Peyer's patch (tissue), 4 donors: Measurements from ENCODE around the gene GSTO1. TPM values are rescaled to one million over a fixed set of nuclear protein-coding genes. Genes with fewer than 3 reads are reported as not detected.
A peak's percentile ranks its signal among the peaks of the same experiment; 100 is the strongest.

Experiments used
- DNase-seq, 3 donors: peaks; one replicate each; pipeline ENCODE4 v3.0.0-alpha.2; 2017 to 2019
- H3K27ac ChIP-seq, 4 donors: fragments of 200-600 bp; sonication (generic); one replicate each; pipeline ENCODE4 v1.5.1; 2016 to 2019
- H3K27me3 ChIP-seq, 2 donors: fragments of 200-600 bp; sonication (generic); one replicate each; pipeline ENCODE4 v1.5.1; 2019
- H3K36me3 ChIP-seq, 3 donors: fragments of 200-600 bp; sonication (generic); one replicate each; pipeline ENCODE4 v1.5.1; 2016 to 2019
- H3K4me1 ChIP-seq, 4 donors: fragments of 200-600 bp; sonication (generic); one replicate each; pipeline ENCODE4 v1.5.1; 2016 to 2019
- H3K4me3 ChIP-seq, 4 donors: fragments of 200-600 bp; sonication (generic); 1 replicate in 3 of 4; 2 replicates in 1 of 4; pipeline ENCODE4 v1.5.1; 2016 to 2019; ENCODE audit warnings: mild to moderate bottlenecking in 1 of 4
- H3K9me3 ChIP-seq, 4 donors: fragments of 200-600 bp; sonication (generic); one replicate each; pipeline ENCODE4 v1.5.1; 2016 to 2019; ENCODE audit warnings: mild to moderate bottlenecking in 1 of 4
- CTCF ChIP-seq, 6 experiments: fragments of 450-650 bp in 4 of 6; fragments of 200-600 bp in 2 of 6; sonication (generic) in 1 of 6; IDR thresholded peaks; one replicate each; pipeline ENCODE4 v1.5.1; 2017 to 2019; ENCODE audit warnings: antibody characterized with exemption in 6 of 6, mild to moderate bottlenecking in 3 of 6, moderate library complexity in 1 of 6
- POLR2A ChIP-seq, 2 donors: fragments of 450-650 bp; IDR thresholded peaks; one replicate each; pipeline ENCODE4 v1.5.1; 2017; ENCODE audit warnings: antibody characterized with exemption in 2 of 2, mild to moderate bottlenecking in 2 of 2, moderate library complexity in 2 of 2
- total RNA-seq, 4 donors: library from RNA; depleted of rRNA; stranded (reverse); fragments of >200 nt; gene quantifications; one replicate each; pipeline ENCODE4 v1.1.0, GENCODE V29; 2016

The GSTO1 gene
- total RNA-seq, 4 donors from 2014 or later, result 46.4 to 105 (median 69.5) TPM

- no peaks in the 10 kb centered on the region for H3K27me3 ChIP-seq
- peak overlapping the region in 3 of 4 donors; percentile 71 to 81 (median 81) for H3K4me3 ChIP-seq
- H3K9me3 ChIP-seq, result no peaks in the 10 kb centered on the region
- H3K36me3 ChIP-seq, result peaks cover 0 to 34% (median 0%) of the 10 kb centered on the region in 3 donors
- DNase-seq, result no peak
- H3K4me1 ChIP-seq, result peaks cover 0 to 56% (median 16%) of the 10 kb centered on the region in 4 donors
- H3K27ac ChIP-seq, result peak overlapping the region; percentile 94 to 96 (median 94)
- TF ChIP-seq CTCF (IDR thresholded peaks at IDR 0.05) (no peak), POLR2A (IDR thresholded peaks at IDR 0.05) (no peak)
Observed at GRCh38 chr10:104256335-104256961, 1.8 kb downstream of the GSTO1 start.

GRCh38 chr10:104257235-104257634 is 2.5 kb downstream of the GSTO1 start:
- no peaks in the 10 kb centered on the region for H3K27me3 ChIP-seq
- peak overlapping the region in 1 of 4 donors; percentile 94 for H3K27ac ChIP-seq
- no peak for DNase-seq
- H3K4me1 ChIP-seq, result peaks cover 0 to 53% (median 16%) of the 10 kb centered on the region in 4 donors
- H3K9me3 ChIP-seq, result no peaks in the 10 kb centered on the region
- TF ChIP-seq POLR2A (IDR thresholded peaks at IDR 0.05), result no peak
- no peak for TF ChIP-seq CTCF (IDR thresholded peaks at IDR 0.05)
- H3K36me3 ChIP-seq, result peaks cover 0 to 42% (median 0%) of the 10 kb centered on the region in 3 donors
- H3K4me3 ChIP-seq, result peak overlapping the region in 1 of 4 donors; percentile 71

- Histone ChIP-seq H3K4me3 (no peak overlapping the region), H3K27me3 (no peaks in the 10 kb centered on the region), H3K36me3 (peaks cover 0 to 52% (median 0%) of the 10 kb centered on the region in 3 donors), H3K9me3 (no peaks in the 10 kb centered on the region), H3K27ac (no peak overlapping the region), H3K4me1 (peaks cover 0 to 53% (median 15%) of the 10 kb centered on the region in 4 donors)
- no peak for DNase-seq
- TF ChIP-seq CTCF (IDR thresholded peaks at IDR 0.05) (no peak), POLR2A (IDR thresholded peaks at IDR 0.05) (no peak)
Observed at GRCh38 chr10:104258209-104258608, 3.5 kb downstream of the GSTO1 start.

- DNase-seq, result no peak
- peaks cover 0 to 60% (median 0%) of the 10 kb centered on the region in 3 donors for H3K36me3 ChIP-seq
- H3K4me1 ChIP-seq, result peaks cover 0 to 44% (median 7%) of the 10 kb centered on the region in 4 donors
- H3K9me3 ChIP-seq, result no peaks in the 10 kb centered on the region
- no peak overlapping the region for H3K4me3 ChIP-seq
- no peaks in the 10 kb centered on the region for H3K27me3 ChIP-seq
- H3K27ac ChIP-seq, result peak overlapping the region in 3 of 4 donors; percentile 25 to 54 (median 41)
- TF ChIP-seq POLR2A (IDR thresholded peaks at IDR 0.05) (no peak), CTCF (IDR thresholded peaks at IDR 0.05) (no peak)
Observed at GRCh38 chr10:104259456-104259855, 4.8 kb downstream of the GSTO1 start.

GRCh38 chr10:104259999-104260774 is 5.5 kb downstream of the GSTO1 start:
- Histone ChIP-seq H3K4me1 (peaks cover 0 to 44% (median 7%) of the 10 kb centered on the region in 4 donors), H3K27ac (peak overlapping the region in 3 of 4 donors; percentile 25 to 54 (median 41)), H3K9me3 (no peaks in the 10 kb centered on the region), H3K36me3 (peaks cover 0 to 67% (median 0%) of the 10 kb centered on the region in 3 donors), H3K4me3 (no peak overlapping the region), H3K27me3 (no peaks in the 10 kb centered on the region)
- no peak for DNase-seq
- TF ChIP-seq POLR2A (IDR thresholded peaks at IDR 0.05) (no peak), CTCF (IDR thresholded peaks at IDR 0.05) (no peak)
